ENCODE measurements around the gene NYAP2. TPM values are rescaled to one million over a fixed set of nuclear protein-coding genes. Genes with fewer than 3 reads are reported as not detected.

NYAP2 gene
- total RNA-seq, 1 experiment from 2014 or later, result not detected

DNA sequence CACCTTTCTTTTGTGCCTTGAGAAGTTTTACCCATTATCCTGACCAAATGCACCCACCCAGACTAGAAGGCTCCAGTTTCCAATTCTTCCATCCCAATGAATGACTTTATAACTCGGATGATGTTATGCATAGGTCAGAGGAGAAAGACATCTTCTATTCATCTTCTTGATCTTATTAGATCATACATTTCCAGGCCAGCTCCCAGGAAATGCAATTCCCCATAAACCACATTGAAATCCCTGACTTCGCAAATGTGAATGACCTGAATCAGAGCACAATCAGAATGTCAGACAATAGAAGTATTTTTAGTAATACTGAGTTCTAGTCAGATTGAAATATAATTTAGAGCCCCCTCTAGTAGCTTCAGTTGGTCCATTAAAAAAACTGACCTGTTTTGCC lies 62.9 kb downstream of the NYAP2 start:
- intact Hi-C loops (cut with micrococcal nuclease), result no loop called here
- ChIA-PET CTCF (no interaction called here), RAD21 (ENCODE audit: low non-redundant PET in 1 of 2, low total read pairs in 2 of 2, uncharacterized antibody in 2 of 2, unreplicated experiment in 2 of 2) (no interaction called here), POLR2A (no interaction called here)
- H3K4me2 ChIP-seq (ENCODE audit: low read length), result no peak overlapping the region
- TF ChIP-seq, protein P1, sequence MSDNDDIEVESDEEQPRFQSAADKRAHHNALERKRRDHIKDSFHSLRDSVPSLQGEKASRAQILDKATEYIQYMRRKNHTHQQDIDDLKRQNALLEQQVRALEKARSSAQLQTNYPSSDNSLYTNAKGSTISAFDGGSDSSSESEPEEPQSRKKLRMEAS (IDR thresholded peaks at IDR 0.05), result no peak
- TF ChIP-seq, protein P2, sequence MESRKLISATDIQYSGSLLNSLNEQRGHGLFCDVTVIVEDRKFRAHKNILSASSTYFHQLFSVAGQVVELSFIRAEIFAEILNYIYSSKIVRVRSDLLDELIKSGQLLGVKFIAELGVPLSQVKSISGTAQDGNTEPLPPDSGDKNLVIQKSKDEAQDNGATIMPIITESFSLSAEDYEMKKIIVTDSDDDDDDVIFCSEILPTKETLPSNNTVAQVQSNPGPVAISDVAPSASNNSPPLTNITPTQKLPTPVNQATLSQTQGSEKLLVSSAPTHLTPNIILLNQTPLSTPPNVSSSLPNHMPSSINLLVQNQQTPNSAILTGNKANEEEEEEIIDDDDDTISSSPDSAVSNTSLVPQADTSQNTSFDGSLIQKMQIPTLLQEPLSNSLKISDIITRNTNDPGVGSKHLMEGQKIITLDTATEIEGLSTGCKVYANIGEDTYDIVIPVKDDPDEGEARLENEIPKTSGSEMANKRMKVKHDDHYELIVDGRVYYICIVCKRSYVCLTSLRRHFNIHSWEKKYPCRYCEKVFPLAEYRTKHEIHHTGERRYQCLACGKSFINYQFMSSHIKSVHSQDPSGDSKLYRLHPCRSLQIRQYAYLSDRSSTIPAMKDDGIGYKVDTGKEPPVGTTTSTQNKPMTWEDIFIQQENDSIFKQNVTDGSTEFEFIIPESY (IDR thresholded peaks at IDR 0.05; ENCODE audit: extremely low read depth, insufficient replicate concordance, low read length), result no peak
- TF ChIP-seq EGR1 (IDR thresholded peaks at IDR 0.05; ENCODE audit: low read depth), result no peak
- TF ChIP-seq SIN3A (IDR thresholded peaks at IDR 0.05; ENCODE audit: low read depth), result no peak
- TF ChIP-seq, protein P3, sequence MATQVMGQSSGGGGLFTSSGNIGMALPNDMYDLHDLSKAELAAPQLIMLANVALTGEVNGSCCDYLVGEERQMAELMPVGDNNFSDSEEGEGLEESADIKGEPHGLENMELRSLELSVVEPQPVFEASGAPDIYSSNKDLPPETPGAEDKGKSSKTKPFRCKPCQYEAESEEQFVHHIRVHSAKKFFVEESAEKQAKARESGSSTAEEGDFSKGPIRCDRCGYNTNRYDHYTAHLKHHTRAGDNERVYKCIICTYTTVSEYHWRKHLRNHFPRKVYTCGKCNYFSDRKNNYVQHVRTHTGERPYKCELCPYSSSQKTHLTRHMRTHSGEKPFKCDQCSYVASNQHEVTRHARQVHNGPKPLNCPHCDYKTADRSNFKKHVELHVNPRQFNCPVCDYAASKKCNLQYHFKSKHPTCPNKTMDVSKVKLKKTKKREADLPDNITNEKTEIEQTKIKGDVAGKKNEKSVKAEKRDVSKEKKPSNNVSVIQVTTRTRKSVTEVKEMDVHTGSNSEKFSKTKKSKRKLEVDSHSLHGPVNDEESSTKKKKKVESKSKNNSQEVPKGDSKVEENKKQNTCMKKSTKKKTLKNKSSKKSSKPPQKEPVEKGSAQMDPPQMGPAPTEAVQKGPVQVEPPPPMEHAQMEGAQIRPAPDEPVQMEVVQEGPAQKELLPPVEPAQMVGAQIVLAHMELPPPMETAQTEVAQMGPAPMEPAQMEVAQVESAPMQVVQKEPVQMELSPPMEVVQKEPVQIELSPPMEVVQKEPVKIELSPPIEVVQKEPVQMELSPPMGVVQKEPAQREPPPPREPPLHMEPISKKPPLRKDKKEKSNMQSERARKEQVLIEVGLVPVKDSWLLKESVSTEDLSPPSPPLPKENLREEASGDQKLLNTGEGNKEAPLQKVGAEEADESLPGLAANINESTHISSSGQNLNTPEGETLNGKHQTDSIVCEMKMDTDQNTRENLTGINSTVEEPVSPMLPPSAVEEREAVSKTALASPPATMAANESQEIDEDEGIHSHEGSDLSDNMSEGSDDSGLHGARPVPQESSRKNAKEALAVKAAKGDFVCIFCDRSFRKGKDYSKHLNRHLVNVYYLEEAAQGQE (IDR thresholded peaks at IDR 0.05; ENCODE audit: low read depth), result no peak
- no peak for TF ChIP-seq ZFX (IDR thresholded peaks at IDR 0.05)
- no peak overlapping the region for H3K4me3 ChIP-seq (replicated peaks in 1 of 2; ENCODE audit: low read depth in 1 of 2, low read length in 2 of 2)
- no peaks in the 10 kb centered on the region for H3K36me3 ChIP-seq (ENCODE audit: control insufficient read depth in 1 of 2, insufficient read depth in 2 of 2, low read length in 2 of 2)
- no peaks in the 10 kb centered on the region for H3K79me2 ChIP-seq (ENCODE audit: insufficient read depth, low read length)
- no peak overlapping the region for H3K27ac ChIP-seq (ENCODE audit: low read depth, low read length)
- no peak overlapping the region for H2AFZ ChIP-seq (ENCODE audit: low read depth, low read length, poor library complexity, severe bottlenecking)
- H3K9me3 ChIP-seq (ENCODE audit: control insufficient read depth in 1 of 2, insufficient read depth in 1 of 2, low read depth in 1 of 2, low read length in 2 of 2), result no peaks in the 10 kb centered on the region
- H4K20me1 ChIP-seq (ENCODE audit: insufficient read depth), result no peaks in the 10 kb centered on the region
- no peak for DNase-seq (ENCODE audit: low read depth, low spot score)
- no peaks in the 10 kb centered on the region for H3K27me3 ChIP-seq (ENCODE audit: insufficient read depth, low read length)
- no peaks in the 10 kb centered on the region for H3K4me1 ChIP-seq (ENCODE audit: control insufficient read depth in 1 of 2, insufficient read depth in 2 of 2, low read length in 2 of 2)
- no peak overlapping the region for H3K9ac ChIP-seq (ENCODE audit: low read length)
- ATAC-seq, result no peak
- H3K9me2 ChIP-seq (ENCODE audit: insufficient read depth), result no peaks in the 10 kb centered on the region
- BruUV-seq (replicated peaks), result no TSS peak

Measured in HCT116 (cell line).